ENCODE results near the gene GABRG3.

The GABRG3 gene

DNA sequence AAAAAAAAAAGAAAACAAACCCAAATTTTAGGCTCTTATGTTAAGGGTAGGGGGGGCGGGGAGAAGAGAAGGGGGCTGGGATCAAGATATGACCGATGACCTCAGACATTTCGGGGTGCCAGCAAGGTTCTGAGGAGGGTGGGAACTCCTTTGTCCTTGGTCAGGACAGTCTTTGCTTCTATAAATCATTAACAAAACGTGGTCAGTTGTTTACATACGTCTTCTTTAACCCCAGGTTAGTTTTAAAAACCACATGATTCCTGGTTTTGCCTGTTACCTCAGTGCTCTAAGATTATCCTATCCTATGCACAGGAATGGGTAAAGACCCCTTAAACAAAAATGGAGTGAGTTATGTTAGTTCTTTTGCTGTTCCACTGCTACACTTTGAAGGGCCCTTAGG lies 285.5 kb downstream of the GABRG3 start:
- no peak for DNase-seq
- in situ Hi-C loops (cut with MboI; ENCODE audit: low pct_unique_long_range_greater_than_20kb, low sequenced_read_pairs): no loop called here

DNA sequence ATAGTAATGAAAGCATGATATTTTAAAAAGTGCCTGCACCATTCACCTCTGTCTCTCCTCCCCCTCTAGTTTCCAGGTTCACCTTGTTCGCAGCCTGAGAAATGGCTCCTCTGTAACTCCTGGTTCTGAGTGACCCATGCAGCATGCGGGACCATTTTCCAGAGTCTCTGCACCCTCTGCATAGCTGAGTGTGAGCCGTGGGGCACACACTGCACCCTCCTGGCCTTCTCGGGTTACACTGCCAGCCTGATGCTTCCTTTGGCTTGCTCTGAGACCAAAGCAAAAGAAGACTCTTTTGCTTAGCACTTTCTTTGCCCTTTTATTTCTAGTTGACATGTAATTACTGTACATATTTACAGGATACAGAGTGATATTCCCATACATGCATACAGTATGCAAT lies 287.3 kb downstream of the GABRG3 start:
- in situ Hi-C loops (cut with MboI; ENCODE audit: low pct_unique_long_range_greater_than_20kb, low sequenced_read_pairs): no loop called here
- DNase-seq: no peak

- in situ Hi-C loops (cut with MboI; ENCODE audit: low pct_unique_long_range_greater_than_20kb, low sequenced_read_pairs): no loop called here
- DNase-seq: no peak
Measured at GRCh38 chr15:27260523-27260922, 289.5 kb downstream of the GABRG3 start.

- in situ Hi-C loops (cut with MboI; ENCODE audit: low pct_unique_long_range_greater_than_20kb, low sequenced_read_pairs): no loop called here
- no peak for DNase-seq
Measured at GRCh38 chr15:27268923-27269322, 297.9 kb downstream of the GABRG3 start.

- DNase-seq: no peak
- in situ Hi-C loops (cut with MboI; ENCODE audit: low pct_unique_long_range_greater_than_20kb, low sequenced_read_pairs): no loop called here
Measured at GRCh38 chr15:27271258-27271657, 300.3 kb downstream of the GABRG3 start.

- DNase-seq: no peak
- in situ Hi-C loops (cut with MboI; ENCODE audit: low pct_unique_long_range_greater_than_20kb, low sequenced_read_pairs): no loop called here
Measured at GRCh38 chr15:27272427-27272826, 301.4 kb downstream of the GABRG3 start.

- in situ Hi-C loops (cut with MboI; ENCODE audit: low pct_unique_long_range_greater_than_20kb, low sequenced_read_pairs): no loop called here
- no peak for DNase-seq
Measured at GRCh38 chr15:27273506-27273905, 302.5 kb downstream of the GABRG3 start.

- no peak for DNase-seq
- in situ Hi-C loops (cut with MboI; ENCODE audit: low pct_unique_long_range_greater_than_20kb, low sequenced_read_pairs): no loop called here
Measured at GRCh38 chr15:27278761-27279160, 307.8 kb downstream of the GABRG3 start.

DNA sequence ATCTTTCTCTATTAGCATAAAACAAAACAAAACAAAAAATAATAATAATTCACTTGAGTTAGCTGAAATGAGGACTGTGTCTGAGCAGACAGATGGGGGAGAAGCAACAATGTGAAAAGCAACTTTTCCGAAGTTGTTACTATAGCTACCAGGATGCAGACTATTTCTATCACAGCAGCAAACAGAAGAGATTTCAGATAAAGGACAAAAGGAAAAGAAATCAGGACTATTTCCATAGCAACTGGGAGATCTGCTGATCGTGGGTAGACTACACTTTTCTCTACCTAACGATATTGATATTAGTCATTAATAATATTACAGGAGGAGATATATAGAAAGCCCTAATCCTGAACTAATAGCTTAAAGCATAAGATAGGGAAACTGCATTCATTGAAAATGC lies 321.7 kb downstream of the GABRG3 start:
- in situ Hi-C loops (cut with MboI; ENCODE audit: low pct_unique_long_range_greater_than_20kb, low sequenced_read_pairs): no loop called here
- DNase-seq: no peak

GRCh38 chr15:27293607-27294006 lies 322.6 kb downstream of the GABRG3 start:
- in situ Hi-C loops (cut with MboI; ENCODE audit: low pct_unique_long_range_greater_than_20kb, low sequenced_read_pairs): no loop called here
- DNase-seq: no peak

GRCh38 chr15:27317736-27318135 lies 346.8 kb downstream of the GABRG3 start:
- no peak for DNase-seq
- in situ Hi-C loops (cut with MboI; ENCODE audit: low pct_unique_long_range_greater_than_20kb, low sequenced_read_pairs): no loop called here

- DNase-seq: no peak
- in situ Hi-C loops (cut with MboI; ENCODE audit: low pct_unique_long_range_greater_than_20kb, low sequenced_read_pairs): no loop called here
Measured at GRCh38 chr15:27323801-27324200, 352.8 kb downstream of the GABRG3 start.

DNA sequence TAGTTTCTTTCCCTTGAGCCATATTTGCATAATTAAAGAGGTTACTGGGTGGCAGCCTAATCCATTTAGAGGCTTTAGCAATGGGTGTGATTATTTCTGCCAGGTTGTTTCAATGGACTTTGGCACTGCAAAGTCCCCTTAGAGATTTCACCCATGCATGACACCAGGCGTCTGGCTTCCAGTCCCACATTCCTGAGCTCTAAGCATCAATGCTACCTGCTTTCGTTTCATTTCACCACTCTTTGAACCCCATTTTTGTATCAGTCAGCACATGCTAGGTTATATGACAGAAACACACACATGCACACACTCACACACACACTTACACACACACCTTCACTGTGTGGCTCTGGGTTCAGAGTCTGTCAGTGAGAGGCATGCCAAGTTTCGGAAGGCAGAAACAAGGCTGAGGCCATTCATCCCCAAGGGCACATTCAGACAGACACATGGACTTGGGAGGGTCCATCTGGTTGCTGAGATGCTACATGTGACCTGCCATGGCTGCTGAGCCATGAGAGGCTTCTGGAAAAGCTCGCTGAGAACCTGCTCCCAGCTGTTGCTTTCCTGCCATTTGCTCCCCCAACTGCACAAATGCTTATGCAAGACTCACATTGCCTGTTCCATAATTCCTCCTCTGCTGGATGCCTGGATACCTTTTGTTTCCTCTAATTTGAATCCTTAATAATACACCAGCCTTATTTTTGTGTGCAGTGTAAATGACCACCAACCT lies 354.1 kb downstream of the GABRG3 start:
- no peak for DNase-seq
- in situ Hi-C loops (cut with MboI; ENCODE audit: low pct_unique_long_range_greater_than_20kb, low sequenced_read_pairs): no loop called here

DNA sequence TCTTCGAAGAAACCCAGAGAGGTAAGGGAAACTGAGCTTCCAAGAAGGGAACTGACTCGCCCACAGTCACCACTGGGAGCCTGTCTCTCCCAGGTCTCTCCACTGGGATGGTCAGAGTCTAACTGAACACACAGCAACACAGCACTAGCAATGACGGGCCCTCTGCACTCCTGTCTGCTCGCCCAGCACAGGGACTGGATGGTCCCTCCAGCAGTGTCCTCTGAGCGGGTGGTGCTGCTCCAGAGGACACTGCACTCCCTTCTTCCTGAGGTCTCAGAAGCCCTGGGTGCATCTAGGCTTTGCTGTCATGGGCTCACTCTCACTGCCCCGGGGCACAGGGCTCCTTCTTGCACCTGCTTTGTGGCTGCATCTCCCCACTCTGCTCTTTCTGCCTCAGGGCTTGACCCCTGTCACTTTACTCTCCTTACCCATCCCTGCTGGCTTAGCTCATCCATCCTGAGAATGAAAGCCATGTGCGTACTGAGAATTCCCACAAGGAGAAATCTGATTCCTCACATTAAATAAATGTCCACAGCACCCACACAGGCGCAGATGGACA lies 356.6 kb downstream of the GABRG3 start:
- no peak for DNase-seq
- in situ Hi-C loops (cut with MboI; ENCODE audit: low pct_unique_long_range_greater_than_20kb, low sequenced_read_pairs): no loop called here

GRCh38 chr15:27328186-27328585 lies 357.2 kb downstream of the GABRG3 start:
- no peak for DNase-seq
- in situ Hi-C loops (cut with MboI; ENCODE audit: low pct_unique_long_range_greater_than_20kb, low sequenced_read_pairs): no loop called here

DNA sequence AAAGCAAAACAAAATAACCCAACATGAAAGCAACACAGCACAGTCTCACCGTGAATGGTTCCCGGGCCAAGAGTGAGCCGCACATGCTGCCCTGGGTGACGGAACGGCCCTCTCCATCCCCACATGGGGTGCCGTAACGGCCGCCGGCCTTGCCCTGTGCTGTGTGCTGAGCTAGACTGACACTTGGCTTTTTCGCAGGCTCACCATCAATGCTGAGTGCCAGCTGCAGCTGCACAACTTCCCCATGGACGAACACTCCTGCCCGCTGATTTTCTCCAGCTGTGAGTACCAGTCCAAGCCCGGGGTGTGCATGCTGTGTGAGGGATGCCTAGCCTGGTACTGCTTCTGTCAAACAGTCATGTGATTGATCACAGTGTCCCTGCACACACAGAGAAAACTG lies 357.6 kb downstream of the GABRG3 start:
- in situ Hi-C loops (cut with MboI; ENCODE audit: low pct_unique_long_range_greater_than_20kb, low sequenced_read_pairs): no loop called here

GRCh38 chr15:27330326-27330725 lies 359.3 kb downstream of the GABRG3 start:
- DNase-seq: no peak
- in situ Hi-C loops (cut with MboI; ENCODE audit: low pct_unique_long_range_greater_than_20kb, low sequenced_read_pairs): no loop called here

More for the DNA sequence above, 357.6 kb downstream of the GABRG3 start:
- no peak for DNase-seq

DNA sequence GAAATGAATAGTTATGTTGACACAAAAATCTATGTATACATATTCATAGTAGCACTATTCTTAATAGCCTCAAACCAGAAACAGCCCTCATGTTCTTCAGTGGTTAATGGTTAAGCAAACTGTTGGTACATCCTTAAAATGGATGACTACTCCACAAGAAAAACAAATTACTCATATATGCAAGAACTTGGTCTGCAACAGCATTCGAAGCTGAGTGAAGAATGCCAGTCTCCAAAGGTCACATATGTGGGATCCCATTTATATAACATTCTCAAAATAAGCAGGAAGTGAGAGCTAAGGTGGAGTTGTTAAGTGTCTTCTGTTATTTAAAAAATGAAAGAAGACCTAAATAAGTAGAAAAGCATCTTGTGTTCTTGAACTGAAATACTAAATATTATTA lies 365.7 kb downstream of the GABRG3 start:
- DNase-seq: no peak
- in situ Hi-C loops (cut with MboI; ENCODE audit: low pct_unique_long_range_greater_than_20kb, low sequenced_read_pairs): no loop called here

DNA sequence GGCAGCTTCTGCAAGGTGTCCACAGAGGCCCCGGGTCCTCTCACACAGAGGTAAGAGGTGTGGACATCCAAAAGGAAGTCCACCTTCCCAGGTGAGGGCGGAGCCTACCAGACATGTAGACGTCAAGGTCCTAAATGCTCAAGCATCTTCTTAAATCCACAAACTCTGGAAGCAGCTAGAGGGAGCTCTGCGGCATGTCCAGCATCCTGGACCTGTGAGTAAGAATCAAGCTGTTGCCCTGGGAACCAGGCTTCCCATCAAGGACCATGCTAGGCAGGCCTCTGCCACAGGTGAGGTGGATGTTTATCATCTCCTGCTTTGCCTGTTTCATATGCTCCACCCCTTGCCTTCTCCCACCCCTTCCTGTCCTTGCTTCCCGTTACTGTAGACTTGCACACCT lies 368.2 kb downstream of the GABRG3 start:
- in situ Hi-C loops (cut with MboI; ENCODE audit: low pct_unique_long_range_greater_than_20kb, low sequenced_read_pairs): no loop called here
- no peak for DNase-seq

GRCh38 chr15:27341780-27342343 lies 370.9 kb downstream of the GABRG3 start:
- no peak for DNase-seq
- in situ Hi-C loops (cut with MboI; ENCODE audit: low pct_unique_long_range_greater_than_20kb, low sequenced_read_pairs): no loop called here

GRCh38 chr15:27342991-27343390 lies 372.0 kb downstream of the GABRG3 start:
- in situ Hi-C loops (cut with MboI; ENCODE audit: low pct_unique_long_range_greater_than_20kb, low sequenced_read_pairs): no loop called here
- DNase-seq: no peak

All from KBM-7 (cell line).